K562 (cell line): Measurements from ENCODE around the gene GLUD1. TPM values are rescaled to one million over a fixed set of nuclear protein-coding genes. Genes with fewer than 3 reads are reported as not detected.

Experiments used
- BRD9 ChIP-seq: fragments of 450-650 bp; IDR thresholded peaks from 2 replicates; pipeline ENCODE4 v1.6.1; 2018; ENCODE audit warnings: low read depth; ENCODE audit not compliant: partially characterized antibody
- BRF2 ChIP-seq: IDR thresholded peaks from 3 replicates; pipeline ENCODE4 v1.6.1; 2011; ENCODE audit warnings: borderline replicate concordance, mild to moderate bottlenecking; ENCODE audit not compliant: insufficient read length, insufficient read depth
- EP300 ChIP-seq: IDR thresholded peaks from 2 replicates; pipeline ENCODE4 v1.6.1; 2012; ENCODE audit warnings: low read length, improper control_type of control experiment
- KLF13 ChIP-seq: fragments of 450-650 bp; IDR thresholded peaks from 2 replicates; pipeline ENCODE4 v1.6.1; 2016; ENCODE audit warnings: missing genetic modification characterization, low read depth, mild to moderate bottlenecking, missing compliant biosample characterization, moderate library complexity, borderline replicate concordance
- TEAD1 ChIP-seq, 2 experiments: fragments of 450-650 bp in 1 of 2; sonication (generic) in 1 of 2; formaldehyde crosslinking; IDR thresholded peaks; 2 replicates each; pipeline versions ENCODE4 v1.4.0 to v1.8.0; 2020 to 2022; ENCODE audit warnings: mild to moderate bottlenecking in 2 of 2, missing genetic modification reagents in 1 of 2
- TRIM28 ChIP-seq: fragments of 450-650 bp; IDR thresholded peaks from 2 replicates; pipeline ENCODE4 v1.6.1; 2017
- ZEB2 ChIP-seq: fragments of 450-650 bp; IDR thresholded peaks from 2 replicates; pipeline ENCODE4 v1.6.1; 2016
- ZMIZ1 ChIP-seq, 2 experiments: fragments of 150-350 bp in 1 of 2; IDR thresholded peaks; 2 replicates each; pipeline ENCODE4 v1.6.1; 2012 to 2016; ENCODE audit warnings: low read depth in 2 of 2, low read length in 2 of 2, mild to moderate bottlenecking in 1 of 2, moderate library complexity in 1 of 2
- polyA plus RNA-seq, 8 experiments: library from polyadenylated mRNA; depleted of rRNA in 4 of 8; stranded (reverse) in 5 of 8; unstranded in 3 of 8; fragments of >200 nt; fragmentation: Nextera tagmentation in 2 of 8; fragmentation: Illumina TruSeq in 1 of 8; extraction: Ambion mirVana in 2 of 8; extraction: Trizol in 1 of 8; gene quantifications; 2 replicates each; pipeline versions ENCODE4 v1.2.1 to v1.2.3, GENCODE V29; 2011 to 2014; ENCODE audit warnings: inconsistent platforms in 1 of 8, missing spikeins in 1 of 8
- total RNA-seq, 7 experiments: library from RNA; depleted of rRNA in 6 of 7; stranded (reverse); fragments of >200 nt in 6 of 7; fragmentation: Illumina TruSeq in 2 of 7; extraction: Trizol in 2 of 7; gene quantifications; 2 replicates each; pipeline versions ENCODE4 v1.2.1 to v1.2.3, GENCODE V29; 2011 to 2021; ENCODE audit warnings: low replicate concordance in 1 of 7
- TF ChIP-seq, protein P1 (sequence below), 2 experiments: fragments of 450-650 bp in 1 of 2; IDR thresholded peaks; 2 replicates each; pipeline ENCODE4 v1.6.1; 2011 to 2017; ENCODE audit warnings: low read depth in 2 of 2, antibody characterized with exemption in 1 of 2, borderline replicate concordance in 1 of 2, low read length in 1 of 2, mild to moderate bottlenecking in 1 of 2, mixed read lengths in 1 of 2; ENCODE audit not compliant: control insufficient read depth in 1 of 2
- TF ChIP-seq, protein P2 (sequence below): fragments of 250-450 bp; sonication (Bioruptor Pico); IDR thresholded peaks from 2 replicates; pipeline ENCODE4 v1.8.0; 2021; ENCODE audit warnings: moderate library complexity, mild to moderate bottlenecking, inconsistent platforms

GLUD1 gene
- total and polyA plus RNA-seq, 9 of the 15 experiments (the other 6 are each of a cell fraction or from before 2014, with no cell fraction given): 21.9 to 92.0 (median 76.3) TPM

GRCh38 chr10:87092376-87092860 is 2.2 kb downstream of the GLUD1 start (continued):
- TF ChIP-seq, protein P1, sequence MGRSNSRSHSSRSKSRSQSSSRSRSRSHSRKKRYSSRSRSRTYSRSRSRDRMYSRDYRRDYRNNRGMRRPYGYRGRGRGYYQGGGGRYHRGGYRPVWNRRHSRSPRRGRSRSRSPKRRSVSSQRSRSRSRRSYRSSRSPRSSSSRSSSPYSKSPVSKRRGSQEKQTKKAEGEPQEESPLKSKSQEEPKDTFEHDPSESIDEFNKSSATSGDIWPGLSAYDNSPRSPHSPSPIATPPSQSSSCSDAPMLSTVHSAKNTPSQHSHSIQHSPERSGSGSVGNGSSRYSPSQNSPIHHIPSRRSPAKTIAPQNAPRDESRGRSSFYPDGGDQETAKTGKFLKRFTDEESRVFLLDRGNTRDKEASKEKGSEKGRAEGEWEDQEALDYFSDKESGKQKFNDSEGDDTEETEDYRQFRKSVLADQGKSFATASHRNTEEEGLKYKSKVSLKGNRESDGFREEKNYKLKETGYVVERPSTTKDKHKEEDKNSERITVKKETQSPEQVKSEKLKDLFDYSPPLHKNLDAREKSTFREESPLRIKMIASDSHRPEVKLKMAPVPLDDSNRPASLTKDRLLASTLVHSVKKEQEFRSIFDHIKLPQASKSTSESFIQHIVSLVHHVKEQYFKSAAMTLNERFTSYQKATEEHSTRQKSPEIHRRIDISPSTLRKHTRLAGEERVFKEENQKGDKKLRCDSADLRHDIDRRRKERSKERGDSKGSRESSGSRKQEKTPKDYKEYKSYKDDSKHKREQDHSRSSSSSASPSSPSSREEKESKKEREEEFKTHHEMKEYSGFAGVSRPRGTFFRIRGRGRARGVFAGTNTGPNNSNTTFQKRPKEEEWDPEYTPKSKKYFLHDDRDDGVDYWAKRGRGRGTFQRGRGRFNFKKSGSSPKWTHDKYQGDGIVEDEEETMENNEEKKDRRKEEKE (IDR thresholded peaks at IDR 0.05; ENCODE audit: borderline replicate concordance in 1 of 2, control insufficient read depth in 1 of 2, low read depth in 2 of 2, low read length in 1 of 2): no peak
- TF ChIP-seq TEAD1 (CRISPR knock-in tag; IDR thresholded peaks at IDR 0.05): no peak
- TF ChIP-seq EP300: no peak
- TF ChIP-seq, protein P2, sequence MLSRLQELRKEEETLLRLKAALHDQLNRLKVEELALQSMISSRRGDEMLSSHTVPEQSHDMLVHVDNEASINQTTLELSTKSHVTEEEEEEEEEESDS (CRISPR knock-in tag): no peak
- TF ChIP-seq ZMIZ1 (IDR thresholded peaks at IDR 0.05; ENCODE audit: low read depth in 2 of 2, low read length in 2 of 2): no peak
- TF ChIP-seq ZEB2: no peak
- no peak for TF ChIP-seq KLF13 (tag)
- no peak for TF ChIP-seq TRIM28
- no peak for TF ChIP-seq BRD9
- no peak for TF ChIP-seq BRF2
